ENCODE results near the gene MVB12B. TPM values are rescaled to one million over a fixed set of nuclear protein-coding genes. Genes with fewer than 3 reads are reported as not detected.

The MVB12B gene
- total and polyA plus RNA-seq, 2 of the 8 experiments (the other 6 are each of a cell fraction or from before 2014, with no cell fraction given), result 2.6 to 5.0 TPM

- no peaks in the 10 kb centered on the region for H3K23me2 ChIP-seq (ENCODE audit: low read depth, low read length)
- H3K79me2 ChIP-seq (ENCODE audit: control insufficient read depth in 1 of 2, insufficient read depth in 2 of 2, low read length in 2 of 2), result no peaks in the 10 kb centered on the region
- no peak overlapping the region for H2BK15ac ChIP-seq (ENCODE audit: low read length)
- no peak for FAIRE-seq
- H2BK20ac ChIP-seq (ENCODE audit: low read length), result no peak overlapping the region
- no peak overlapping the region for H3K9ac ChIP-seq (replicated peaks in 1 of 4; ENCODE audit: extremely low read depth in 1 of 4, low read depth in 3 of 4, low read length in 3 of 4)
- H3K79me1 ChIP-seq (ENCODE audit: low read depth, low read length), result no peaks in the 10 kb centered on the region
- no peak overlapping the region for H3K18ac ChIP-seq (ENCODE audit: extremely low read depth, low read length)
- H3K4me2 ChIP-seq (ENCODE audit: insufficient read depth in 1 of 2, low read depth in 2 of 2, low read length in 2 of 2), result no peak overlapping the region
- POLR2A ChIA-PET (ENCODE audit: partially characterized antibody), result interaction anchor here (1.2 kb wide), 1 partner anchor 123 kb away, joined by 3 read pairs; no protein-coding TSS in a partner anchor
- no peak overlapping the region for H4K91ac ChIP-seq (replicated peaks; ENCODE audit: insufficient read length, low read length)
- CTCF ChIA-PET (ENCODE audit: partially characterized antibody), result interaction anchor here (1.0 to 6.8 kb wide), 7 partner anchors 13 to 87 kb away, joined by 3 to 54 read pairs (median 4); no protein-coding TSS in a partner anchor
- no peak overlapping the region for H2BK5ac ChIP-seq (ENCODE audit: low read depth, low read length)
- no peak overlapping the region for H3K4ac ChIP-seq (replicated peaks; ENCODE audit: insufficient read length, low read depth, low read length)
- no peak overlapping the region for H3K23ac ChIP-seq (ENCODE audit: insufficient read length)
- H3K27ac ChIP-seq (ENCODE audit: low read depth, low read length), result no peak overlapping the region
- peak in 1 of 2 experiments; percentile 4 for DNase-seq (ENCODE audit: low read depth in 1 of 2, low spot score in 2 of 2)
- no peaks in the 10 kb centered on the region for H3K36me3 ChIP-seq (ENCODE audit: control insufficient read depth in 2 of 4, insufficient read depth in 4 of 4, low read length in 3 of 4)
- H3K4me3 ChIP-seq (ENCODE audit: extremely low read depth in 1 of 4, insufficient read depth in 2 of 4, low read depth in 3 of 4, low read length in 4 of 4), result no peak overlapping the region
- H2BK120ac ChIP-seq (replicated peaks; ENCODE audit: low read depth, low read length), result no peak overlapping the region
- no peak overlapping the region for H2AK5ac ChIP-seq (ENCODE audit: low read depth, low read length)
- no peaks in the 10 kb centered on the region for H3K9me3 ChIP-seq (ENCODE audit: insufficient read depth in 2 of 2, low read depth in 1 of 2, low read length in 1 of 2)
- H4K5ac ChIP-seq (ENCODE audit: insufficient read length, low read depth, low read length), result no peak overlapping the region
- WGBS, 2 experiments (ENCODE audit: extremely low coverage in 1 of 2, insufficient coverage in 1 of 2, insufficient read length in 1 of 2, insufficient replicate concordance in 2 of 2, low coverage in 1 of 2, low lambda C conversion rate in 2 of 2, missing lambda C conversion rate in 1 of 2), result 99% methylated on average over 7 of the region's 7 CpGs; no CpG with 5 or more reads in 1 of the 2 experiments
- no peak for TF ChIP-seq GABPA (IDR thresholded peaks at IDR 0.05; ENCODE audit: borderline replicate concordance, insufficient read depth, low read length)
- TF ChIP-seq GTF2F1 (IDR thresholded peaks at IDR 0.05; ENCODE audit: borderline replicate concordance, low read depth, low read length), result no peak
- no peak overlapping the region for H3K56ac ChIP-seq (replicated peaks; ENCODE audit: insufficient read length, low read depth, low read length)
- H4K20me1 ChIP-seq (replicated peaks in 1 of 2; ENCODE audit: control insufficient read depth in 1 of 2, insufficient read depth in 2 of 2, low read length in 2 of 2), result no peaks in the 10 kb centered on the region
- H4K8ac ChIP-seq (ENCODE audit: extremely low read depth, insufficient read depth, low read length), result no peak overlapping the region
- peaks cover 0 to 3% (median 1%) of the 10 kb centered on the region in 4 experiments; a peak in 4 of 7 replicates for H3K4me1 ChIP-seq (replicated peaks in 1 of 4; ENCODE audit: control insufficient read depth in 3 of 4, insufficient read depth in 4 of 4, low read length in 3 of 4)
- no peak overlapping the region for H2BK12ac ChIP-seq (ENCODE audit: low read depth, low read length)
- no peak overlapping the region for H3K14ac ChIP-seq (ENCODE audit: insufficient read length)
- no peak overlapping the region for H2AFZ ChIP-seq (ENCODE audit: low read length)
- no peaks in the 10 kb centered on the region for H3K27me3 ChIP-seq (replicated peaks in 1 of 4; ENCODE audit: control insufficient read depth in 3 of 4, extremely low read depth in 1 of 4, insufficient read depth in 3 of 4, low read length in 3 of 4)
These were observed 58.3 kb downstream of the MVB12B start for GRCh38 chr9:126384926-126385325.
